MM.1S (cell line): ENCODE results near the gene CCDC117.

Source experiments
- CTCF ChIP-seq: fragments of 300-600 bp; sonication (generic); IDR thresholded peaks from 2 replicates; pipeline ENCODE4 v1.5.1; 2016; ENCODE audit warnings: antibody characterized with exemption, low read length, mixed read lengths
- EZH2 ChIP-seq: fragments of 300-600 bp; sonication (generic); optimal IDR thresholded peaks from 2 replicates; pipeline ENCODE3; 2017; ENCODE audit warnings: low read depth, mild to moderate bottlenecking, antibody characterized with exemption, low read length, mixed read lengths
- EZH2phosphoT487 ChIP-seq: fragments of 300-600 bp; sonication (generic); IDR thresholded peaks from 2 replicates; pipeline ENCODE4 v1.6.1; 2018; ENCODE audit warnings: antibody characterized with exemption, low read length

DNA sequence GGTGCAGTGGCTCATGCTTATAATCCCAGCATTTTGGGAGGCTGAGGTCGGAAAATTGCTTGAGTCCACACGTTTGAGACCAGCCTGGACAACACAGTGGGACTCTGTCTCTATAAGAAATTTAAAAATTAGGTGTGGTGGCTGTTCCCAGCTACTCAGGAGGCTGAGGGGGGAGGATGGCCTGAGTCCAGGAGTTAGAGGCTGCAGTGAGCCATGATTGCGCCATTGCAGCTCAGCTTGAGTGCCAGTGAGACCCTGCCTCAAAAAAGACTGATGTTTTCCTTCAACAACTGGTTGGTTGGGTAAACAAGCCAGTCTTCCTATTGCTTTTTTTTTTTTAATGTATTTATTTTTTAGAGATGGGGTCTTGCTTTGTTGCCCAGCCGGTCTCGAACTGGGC, 18.6 kb downstream of the CCDC117 start:
- TF ChIP-seq EZH2 (no peak), CTCF (no peak), EZH2phosphoT487 (no peak)
